ENCODE measurements around the gene HDAC1. TPM values are rescaled to one million over a fixed set of nuclear protein-coding genes. Genes with fewer than 3 reads are reported as not detected.
A peak's percentile ranks its signal among the peaks of the same experiment; 100 is the strongest.

HDAC1 gene
- total and polyA plus RNA-seq, 2 of the 13 experiments (the other 11 are each of a cell fraction or from before 2014, with no cell fraction given) = 93.5 to 189 TPM

DNA sequence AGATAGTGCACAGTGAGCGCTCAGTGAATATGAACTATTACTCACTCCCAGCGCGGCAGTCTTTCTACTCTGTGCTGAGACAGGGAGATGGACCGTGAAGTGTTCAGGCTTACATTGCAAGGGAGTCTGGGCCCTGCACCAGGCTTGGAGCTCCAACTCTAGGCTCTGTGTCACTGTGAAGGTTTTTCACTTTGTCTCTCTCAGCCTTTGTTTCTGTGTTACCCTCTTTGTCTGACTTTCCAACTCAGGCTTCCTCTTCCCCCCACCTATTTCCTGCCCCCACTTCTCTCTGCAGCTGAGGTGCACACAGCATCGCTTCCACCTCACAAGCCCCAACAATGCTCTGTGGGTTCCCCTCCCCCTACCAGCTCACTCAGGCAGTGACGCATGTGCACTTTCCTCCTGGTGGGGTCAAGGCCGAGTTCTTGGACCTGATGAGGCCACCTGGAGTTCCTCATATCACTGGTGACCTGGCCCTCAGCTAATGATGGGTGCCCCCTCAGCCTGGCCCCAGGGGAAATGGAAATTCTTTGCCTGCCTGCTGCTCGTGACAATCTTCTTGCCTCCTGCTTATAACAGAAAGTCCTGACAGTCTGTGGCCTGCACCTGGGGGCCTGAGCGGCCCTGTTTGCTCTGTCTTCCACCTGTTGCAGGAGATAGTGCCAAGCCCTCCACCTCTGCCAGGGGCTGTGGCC lies 41.9 kb upstream of the HDAC1 start (continued):
- TF ChIP-seq, protein P1, sequence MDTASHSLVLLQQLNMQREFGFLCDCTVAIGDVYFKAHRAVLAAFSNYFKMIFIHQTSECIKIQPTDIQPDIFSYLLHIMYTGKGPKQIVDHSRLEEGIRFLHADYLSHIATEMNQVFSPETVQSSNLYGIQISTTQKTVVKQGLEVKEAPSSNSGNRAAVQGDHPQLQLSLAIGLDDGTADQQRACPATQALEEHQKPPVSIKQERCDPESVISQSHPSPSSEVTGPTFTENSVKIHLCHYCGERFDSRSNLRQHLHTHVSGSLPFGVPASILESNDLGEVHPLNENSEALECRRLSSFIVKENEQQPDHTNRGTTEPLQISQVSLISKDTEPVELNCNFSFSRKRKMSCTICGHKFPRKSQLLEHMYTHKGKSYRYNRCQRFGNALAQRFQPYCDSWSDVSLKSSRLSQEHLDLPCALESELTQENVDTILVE (CRISPR knock-in tag; IDR thresholded peaks at IDR 0.05) = peak; percentile 37; the same call in 1 of the 2 replicates
- TF ChIP-seq PPARG (CRISPR knock-in tag; conservative IDR thresholded peaks at IDR 0.05) (peak; percentile 7; the same call in 1 of the 2 replicates), MED13 (CRISPR knock-in tag; IDR thresholded peaks at IDR 0.05) (0 out of 2 replicates have a peak, but pooled peaks have one; percentile 54), NONO (IDR thresholded peaks at IDR 0.05) (no peak), NONO (CRISPR knock-in tag; conservative IDR thresholded peaks at IDR 0.05) (peak; percentile 92), POGZ (CRISPR knock-in tag; IDR thresholded peaks at IDR 0.05) (peak; percentile 73), ZNF264 (CRISPR knock-in tag; IDR thresholded peaks at IDR 0.05) (peak; percentile 74; the same call in 1 of the 2 replicates), ZNF569 (CRISPR knock-in tag; IDR thresholded peaks at IDR 0.05; ENCODE audit: borderline replicate concordance) (0 out of 2 replicates have a peak, but pooled peaks have one; percentile 40), MEIS1 (CRISPR knock-in tag; IDR thresholded peaks at IDR 0.05; ENCODE audit: borderline replicate concordance) (peak; percentile 89; the same call in 1 of the 2 replicates), TEAD3 (CRISPR knock-in tag; optimal IDR thresholded peaks at IDR 0.05; ENCODE audit: borderline replicate concordance) (peak; percentile 66), PAXIP1 (CRISPR knock-in tag; conservative IDR thresholded peaks at IDR 0.05) (peak; percentile 99), ZNF768 (CRISPR knock-in tag; IDR thresholded peaks at IDR 0.05) (peak; percentile 24; the same call in 1 of the 2 replicates), ZNF292 (CRISPR knock-in tag; IDR thresholded peaks at IDR 0.05; ENCODE audit: borderline replicate concordance, low read depth) (peak; percentile 97), ZNF124 (CRISPR knock-in tag; IDR thresholded peaks at IDR 0.05) (peak; percentile 85; the same call in 1 of the 2 replicates), ZNF878 (CRISPR knock-in tag; IDR thresholded peaks at IDR 0.05) (peak; percentile 60; the same call in 1 of the 2 replicates), ZNF589 (CRISPR knock-in tag; conservative IDR thresholded peaks at IDR 0.05) (0 out of 2 replicates have a peak, but pooled peaks have one; percentile 53)
- TF ChIP-seq, protein P2, sequence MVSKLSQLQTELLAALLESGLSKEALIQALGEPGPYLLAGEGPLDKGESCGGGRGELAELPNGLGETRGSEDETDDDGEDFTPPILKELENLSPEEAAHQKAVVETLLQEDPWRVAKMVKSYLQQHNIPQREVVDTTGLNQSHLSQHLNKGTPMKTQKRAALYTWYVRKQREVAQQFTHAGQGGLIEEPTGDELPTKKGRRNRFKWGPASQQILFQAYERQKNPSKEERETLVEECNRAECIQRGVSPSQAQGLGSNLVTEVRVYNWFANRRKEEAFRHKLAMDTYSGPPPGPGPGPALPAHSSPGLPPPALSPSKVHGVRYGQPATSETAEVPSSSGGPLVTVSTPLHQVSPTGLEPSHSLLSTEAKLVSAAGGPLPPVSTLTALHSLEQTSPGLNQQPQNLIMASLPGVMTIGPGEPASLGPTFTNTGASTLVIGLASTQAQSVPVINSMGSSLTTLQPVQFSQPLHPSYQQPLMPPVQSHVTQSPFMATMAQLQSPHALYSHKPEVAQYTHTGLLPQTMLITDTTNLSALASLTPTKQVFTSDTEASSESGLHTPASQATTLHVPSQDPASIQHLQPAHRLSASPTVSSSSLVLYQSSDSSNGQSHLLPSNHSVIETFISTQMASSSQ (IDR thresholded peaks at IDR 0.05; ENCODE audit: low read depth) = peak; percentile 28; the same call in 1 of the 2 replicates
- TF ChIP-seq, protein P2 (CRISPR knock-in tag; IDR thresholded peaks at IDR 0.05; ENCODE audit: borderline replicate concordance) = peak; percentile 53; the same call in 1 of the 2 replicates
- TF ChIP-seq, protein P3, sequence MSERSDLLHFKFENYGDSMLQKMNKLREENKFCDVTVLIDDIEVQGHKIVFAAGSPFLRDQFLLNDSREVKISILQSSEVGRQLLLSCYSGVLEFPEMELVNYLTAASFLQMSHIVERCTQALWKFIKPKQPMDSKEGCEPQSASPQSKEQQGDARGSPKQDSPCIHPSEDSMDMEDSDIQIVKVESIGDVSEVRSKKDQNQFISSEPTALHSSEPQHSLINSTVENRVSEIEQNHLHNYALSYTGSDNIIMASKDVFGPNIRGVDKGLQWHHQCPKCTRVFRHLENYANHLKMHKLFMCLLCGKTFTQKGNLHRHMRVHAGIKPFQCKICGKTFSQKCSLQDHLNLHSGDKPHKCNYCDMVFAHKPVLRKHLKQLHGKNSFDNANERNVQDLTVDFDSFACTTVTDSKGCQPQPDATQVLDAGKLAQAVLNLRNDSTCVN (CRISPR knock-in tag; IDR thresholded peaks at IDR 0.05; ENCODE audit: borderline replicate concordance) = peak; percentile 58; the same call in 1 of the 2 replicates

All from HepG2 (cell line).